A673 (cell line): ENCODE results near the gene NLGN1.

ENCODE experiments used
- CTCF ChIP-seq: fragments of 300-800, 200-600 bp; sonication (generic); conservative IDR thresholded peaks from 2 replicates; pipeline ENCODE4 v1.5.1; 2017; ENCODE audit warnings: low read depth, mild to moderate bottlenecking, antibody characterized with exemption, low read length, moderate library complexity, mixed read lengths
- EZH2 ChIP-seq: fragments of 200-600 bp; sonication (generic); IDR thresholded peaks from 2 replicates; pipeline ENCODE4 v1.6.1; 2017; ENCODE audit warnings: borderline replicate concordance, low read depth, mild to moderate bottlenecking, mixed read lengths, antibody characterized with exemption, low read length; ENCODE audit not compliant: poor library complexity, severe bottlenecking

GRCh38 chr3:173395073-173395411 is 2.5 kb upstream of the NLGN1 start:
- TF ChIP-seq CTCF (no peak), EZH2 (no peak)
